Mammary epithelial cell (primary cell): Measurements from ENCODE around the gene GALNT7.

Source experiments
- EZH2 ChIP-seq: IDR thresholded peaks from 2 replicates; pipeline ENCODE4 v1.6.1; 2012; ENCODE audit warnings: low read length, inconsistent platforms, borderline replicate concordance
- TF ChIP-seq, protein P1 (sequence below), 2 donors: IDR thresholded peaks in 1 of 2; conservative IDR thresholded peaks in 1 of 2; 2 replicates each; pipeline ENCODE4 v1.5.1; 2011 to 2012; ENCODE audit warnings: inconsistent platforms in 2 of 2, low read length in 2 of 2, mild to moderate bottlenecking in 2 of 2, control low read depth in 1 of 2, low read depth in 1 of 2; ENCODE audit not compliant: insufficient read depth in 1 of 2; ENCODE audit errors: extremely low read depth in 1 of 2

DNA sequence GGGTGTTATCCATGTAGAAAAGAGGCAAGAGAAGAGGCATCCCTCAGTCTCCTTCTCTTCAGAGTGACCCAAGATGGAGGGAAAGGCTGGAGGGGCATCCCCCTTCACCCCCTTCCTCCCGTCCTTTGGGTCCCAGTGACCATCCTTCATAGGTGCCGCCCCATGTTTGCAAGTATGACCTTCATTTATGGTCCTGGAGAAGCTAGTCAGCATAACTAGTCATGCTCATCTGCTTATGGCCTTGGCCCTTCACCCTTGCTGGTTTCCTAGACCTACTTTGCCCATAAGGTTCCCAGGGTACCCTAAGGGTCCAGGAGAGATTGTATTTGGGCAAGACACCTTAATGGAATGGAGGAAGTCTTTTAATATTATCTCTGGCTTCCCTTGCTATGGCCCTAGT, 118.9 kb downstream of the GALNT7 start:
- TF ChIP-seq, protein P1, sequence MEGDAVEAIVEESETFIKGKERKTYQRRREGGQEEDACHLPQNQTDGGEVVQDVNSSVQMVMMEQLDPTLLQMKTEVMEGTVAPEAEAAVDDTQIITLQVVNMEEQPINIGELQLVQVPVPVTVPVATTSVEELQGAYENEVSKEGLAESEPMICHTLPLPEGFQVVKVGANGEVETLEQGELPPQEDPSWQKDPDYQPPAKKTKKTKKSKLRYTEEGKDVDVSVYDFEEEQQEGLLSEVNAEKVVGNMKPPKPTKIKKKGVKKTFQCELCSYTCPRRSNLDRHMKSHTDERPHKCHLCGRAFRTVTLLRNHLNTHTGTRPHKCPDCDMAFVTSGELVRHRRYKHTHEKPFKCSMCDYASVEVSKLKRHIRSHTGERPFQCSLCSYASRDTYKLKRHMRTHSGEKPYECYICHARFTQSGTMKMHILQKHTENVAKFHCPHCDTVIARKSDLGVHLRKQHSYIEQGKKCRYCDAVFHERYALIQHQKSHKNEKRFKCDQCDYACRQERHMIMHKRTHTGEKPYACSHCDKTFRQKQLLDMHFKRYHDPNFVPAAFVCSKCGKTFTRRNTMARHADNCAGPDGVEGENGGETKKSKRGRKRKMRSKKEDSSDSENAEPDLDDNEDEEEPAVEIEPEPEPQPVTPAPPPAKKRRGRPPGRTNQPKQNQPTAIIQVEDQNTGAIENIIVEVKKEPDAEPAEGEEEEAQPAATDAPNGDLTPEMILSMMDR (conservative IDR thresholded peaks at IDR 0.05 in 1 of 2, IDR thresholded peaks at IDR 0.05 in 1 of 2; ENCODE audit: extremely low read depth in 1 of 2, insufficient read depth in 1 of 2, low read depth in 1 of 2, low read length in 2 of 2): no peak
- no peak for TF ChIP-seq EZH2
